Keratinocyte (primary cell): Measurements from ENCODE around the gene SETD9. TPM values are rescaled to one million over a fixed set of nuclear protein-coding genes. Genes with fewer than 3 reads are reported as not detected.

ENCODE experiments used
- DNase-seq: peaks from one replicate; pipeline ENCODE4 v3.0.0-alpha.2; 2011; ENCODE audit warnings: low read depth, missing footprints, low spot score
- FAIRE-seq: peaks from 2 replicates; lab custom pipeline; 2011; peaks lifted over from hg19 to GRCh38; lab: Jason Lieb, UNC
- H2AFZ ChIP-seq: 2 replicates; pipeline ENCODE4 v1.6.0; 2012; ENCODE audit warnings: low read length, control low read depth, inconsistent platforms; ENCODE audit not compliant: control insufficient read depth
- H3K27ac ChIP-seq: 2 replicates; pipeline ENCODE4 v1.5.1; 2011; ENCODE audit warnings: low read length; ENCODE audit not compliant: control insufficient read depth, insufficient read depth
- H3K27me3 ChIP-seq: 3 replicates; pipeline ENCODE4 v1.6.0; 2011; ENCODE audit warnings: low read length; ENCODE audit not compliant: control insufficient read depth, insufficient read depth; ENCODE audit errors: extremely low read depth
- H3K36me3 ChIP-seq, 2 experiments: 2 replicates in 1 of 2; 3 replicates in 1 of 2; pipeline ENCODE4 v1.5.1; 2011; ENCODE audit warnings: low read length in 2 of 2, mild to moderate bottlenecking in 1 of 2; ENCODE audit not compliant: control insufficient read depth in 2 of 2, insufficient read depth in 2 of 2; ENCODE audit errors: extremely low read depth in 1 of 2
- H3K4me1 ChIP-seq: 3 replicates; pipeline ENCODE4 v1.5.1; 2011; ENCODE audit warnings: low read length; ENCODE audit not compliant: control insufficient read depth, insufficient read depth; ENCODE audit errors: extremely low read depth
- H3K4me2 ChIP-seq: 3 replicates; pipeline ENCODE4 v1.6.0; 2011; ENCODE audit warnings: low read depth, low read length; ENCODE audit not compliant: control insufficient read depth, insufficient read depth; ENCODE audit errors: extremely low read depth
- H3K4me3 ChIP-seq, 3 experiments: fragments of 200-600 bp in 1 of 3; sonication (generic) in 1 of 3; 2 replicates in 2 of 3; 3 replicates in 1 of 3; pipeline ENCODE4 v1.5.1; 2011 to 2016; ENCODE audit warnings: low read length in 3 of 3, mild to moderate bottlenecking in 3 of 3, control low read depth in 2 of 3, inconsistent platforms in 1 of 3, low read depth in 1 of 3, mixed read lengths in 1 of 3, mixed run types in 1 of 3, moderate library complexity in 1 of 3; ENCODE audit not compliant: control insufficient read depth in 2 of 3, insufficient read depth in 2 of 3; ENCODE audit errors: extremely low read depth in 1 of 3
- H3K79me2 ChIP-seq: 2 replicates; pipeline ENCODE4 v1.6.0; 2012; ENCODE audit warnings: low read length; ENCODE audit not compliant: control insufficient read depth, insufficient read depth
- H3K9ac ChIP-seq: 3 replicates; pipeline ENCODE4 v1.6.0; 2011; ENCODE audit warnings: low read length; ENCODE audit not compliant: control insufficient read depth, insufficient read depth; ENCODE audit errors: extremely low read depth
- H3K9me1 ChIP-seq: 3 replicates; pipeline ENCODE4 v1.6.0; 2011; ENCODE audit warnings: low read length; ENCODE audit not compliant: control insufficient read depth, insufficient read depth; ENCODE audit errors: extremely low read depth
- H3K9me3 ChIP-seq: 2 replicates; pipeline ENCODE4 v1.5.1; 2012; ENCODE audit warnings: low read depth, low read length; ENCODE audit not compliant: control insufficient read depth
- H4K20me1 ChIP-seq: 3 replicates; pipeline ENCODE4 v1.6.0; 2011; ENCODE audit warnings: low read length; ENCODE audit not compliant: control insufficient read depth, insufficient read depth; ENCODE audit errors: extremely low read depth
- CTCF ChIP-seq, 3 experiments: IDR thresholded peaks in 1 of 3; conservative IDR thresholded peaks in 1 of 3; optimal IDR thresholded peaks in 1 of 3; 2 replicates in 2 of 3; 3 replicates in 1 of 3; pipeline versions ENCODE3 to v1.5.1; 2011; ENCODE audit warnings: low read length in 3 of 3, mild to moderate bottlenecking in 3 of 3, moderate library complexity in 2 of 3, control low read depth in 1 of 3, inconsistent platforms in 1 of 3; ENCODE audit not compliant: insufficient read depth in 2 of 3; ENCODE audit errors: extremely low read depth in 1 of 3
- EZH2 ChIP-seq: IDR thresholded peaks from one replicate; pipeline ENCODE4 v1.6.1; 2012; ENCODE audit warnings: inconsistent platforms, mild to moderate bottlenecking, low read length, moderate library complexity
- dilution Hi-C: fragments of 300-500 bp; cut with MboI; formaldehyde crosslinking; loops from one replicate; pipeline ENCODE4 v1.7.0; 2020; ENCODE audit warnings: low sequenced_read_pairs; ENCODE audit not compliant: extremely low pct_ligation_motif_present
- polyA minus RNA-seq, 3 experiments: library from RNA; depleted of rRNA, polyadenylated mRNA; stranded (reverse); fragments of >200 nt; gene quantifications; 1 replicate in 1 of 3; 2 replicates in 1 of 3; 3 replicates in 1 of 3; pipeline ENCODE4 v1.2.3, GENCODE V29; 2011
- polyA plus RNA-seq, 5 experiments: library from polyadenylated mRNA; depleted of rRNA in 3 of 5; stranded (reverse) in 3 of 5; stranded (forward) in 1 of 5; unstranded in 1 of 5; fragments of >200 nt; gene quantifications; 1 replicate in 1 of 5; 2 replicates in 3 of 5; 3 replicates in 1 of 5; pipeline versions ENCODE4 v1.2.1 to v1.2.3, GENCODE V29; 2011 to 2012; ENCODE audit warnings: missing spikeins in 2 of 5, low read depth in 1 of 5, low replicate concordance in 1 of 5

Gene SETD9
- polyA plus RNA-seq (3.4 to 4.7 TPM (median 3.6 TPM) in 3 replicates), polyA minus RNA-seq (0.96 to 2.7 TPM in 2 of 3 replicates, not detected in the other)
- polyA plus RNA-seq (2011; ENCODE audit: low read depth) = 0.67 TPM
- polyA plus RNA-seq (2011; cell fraction: cytosol; rRNA removed) = 2.5 and 5.4 TPM in 2 replicates
- polyA plus RNA-seq (2011; cell fraction: nucleus; rRNA removed) = 1.3 and 1.9 TPM in 2 replicates
- polyA plus RNA-seq (2012; ENCODE audit: low replicate concordance) = 3.1 and 4.1 TPM in 2 replicates
- 5.4 TPM for polyA minus RNA-seq (2011; cell fraction: cytosol; rRNA and poly(A)+ RNA removed)
- not detected in 2 replicates for polyA minus RNA-seq (2011; cell fraction: nucleus; rRNA and poly(A)+ RNA removed)

- Histone ChIP-seq H3K27ac (peak within 1 kb of the TSS; percentile 98), H2AFZ (peak within 1 kb of the TSS; percentile 98), H3K36me3 (peaks cover 0 to 2% of the 10 kb centered on the region in 2 experiments), H3K4me2 (peak within 1 kb of the TSS; percentile 97), H3K4me1 (peaks cover 16% of the 10 kb centered on the region), H4K20me1 (no peaks in the 10 kb centered on the region), H3K9me3 (no peaks in the 10 kb centered on the region), H3K27me3 (no peaks in the 10 kb centered on the region), H3K9me1 (no peaks in the 10 kb centered on the region), H3K79me2 (no peaks in the 10 kb centered on the region), H3K9ac (peak within 1 kb of the TSS; percentile 97), H3K4me3 (peak within 1 kb of the TSS; percentile 58 to 96 (median 91))
- dilution Hi-C loops = no loop called here
- DNase-seq (peak; percentile 56), FAIRE-seq (no peak)
- TF ChIP-seq EZH2 (no peak), CTCF (optimal IDR thresholded peaks at IDR 0.05 in 1 of 3, IDR thresholded peaks at IDR 0.05 in 1 of 3, conservative IDR thresholded peaks at IDR 0.05 in 1 of 3; ENCODE audit: extremely low read depth in 1 of 3, insufficient read depth in 2 of 3, low read length in 3 of 3) (no peak)
Observed at GRCh38 chr5:56909294-56910209, at the start of gene SETD9. TSS of gene SETD9 (plus strand) at chr5:56909596. CDS start at chr5:56909646, 50 bp downstream.

GRCh38 chr5:56861893-56862485 is 47.4 kb upstream of the SETD9 start:
- no peaks in the 10 kb centered on the region for H3K9me3 ChIP-seq
- peak; percentile 44 for FAIRE-seq

More at GRCh38 chr5:56861893-56862485, 47.4 kb upstream of the SETD9 start:
- H4K20me1 ChIP-seq = no peaks in the 10 kb centered on the region
- no peaks in the 10 kb centered on the region for H3K4me1 ChIP-seq
- no peaks in the 10 kb centered on the region for H3K9me1 ChIP-seq
- H3K4me2 ChIP-seq = no peak overlapping the region
- no peak for DNase-seq
- no peak overlapping the region for H3K27ac ChIP-seq
- H3K79me2 ChIP-seq = no peaks in the 10 kb centered on the region
- H3K9ac ChIP-seq = no peak overlapping the region
- H2AFZ ChIP-seq = no peak overlapping the region
- dilution Hi-C loops = no loop called here
- TF ChIP-seq EZH2 (no peak), CTCF (optimal IDR thresholded peaks at IDR 0.05 in 1 of 3, IDR thresholded peaks at IDR 0.05 in 1 of 3, conservative IDR thresholded peaks at IDR 0.05 in 1 of 3; ENCODE audit: extremely low read depth in 1 of 3, insufficient read depth in 2 of 3, low read length in 3 of 3) (no peak)
- H3K27me3 ChIP-seq = no peaks in the 10 kb centered on the region
- no peak overlapping the region for H3K4me3 ChIP-seq
- peaks cover 1 to 9% of the 10 kb centered on the region in 2 experiments for H3K36me3 ChIP-seq
